Lower leg skin (tissue), 3 donors: ENCODE measurements around the gene MISP.

Experiments used
- POLR2A ChIP-seq, 2 donors: fragments of 450-650 bp; IDR thresholded peaks; one replicate each; pipeline ENCODE4 v1.6.1; 2016 to 2017; ENCODE audit warnings: antibody characterized with exemption in 2 of 2, mild to moderate bottlenecking in 1 of 2, moderate library complexity in 1 of 2
- TF ChIP-seq, protein P1 (sequence below), 3 donors: fragments of 450-650 bp; IDR thresholded peaks; one replicate each; pipeline ENCODE4 v1.5.1; 2016; ENCODE audit warnings: antibody characterized with exemption in 3 of 3, mild to moderate bottlenecking in 3 of 3, moderate library complexity in 2 of 3

GRCh38 chr19:746956-747355 lies 4.0 kb upstream of the MISP start:
- TF ChIP-seq, protein P1, sequence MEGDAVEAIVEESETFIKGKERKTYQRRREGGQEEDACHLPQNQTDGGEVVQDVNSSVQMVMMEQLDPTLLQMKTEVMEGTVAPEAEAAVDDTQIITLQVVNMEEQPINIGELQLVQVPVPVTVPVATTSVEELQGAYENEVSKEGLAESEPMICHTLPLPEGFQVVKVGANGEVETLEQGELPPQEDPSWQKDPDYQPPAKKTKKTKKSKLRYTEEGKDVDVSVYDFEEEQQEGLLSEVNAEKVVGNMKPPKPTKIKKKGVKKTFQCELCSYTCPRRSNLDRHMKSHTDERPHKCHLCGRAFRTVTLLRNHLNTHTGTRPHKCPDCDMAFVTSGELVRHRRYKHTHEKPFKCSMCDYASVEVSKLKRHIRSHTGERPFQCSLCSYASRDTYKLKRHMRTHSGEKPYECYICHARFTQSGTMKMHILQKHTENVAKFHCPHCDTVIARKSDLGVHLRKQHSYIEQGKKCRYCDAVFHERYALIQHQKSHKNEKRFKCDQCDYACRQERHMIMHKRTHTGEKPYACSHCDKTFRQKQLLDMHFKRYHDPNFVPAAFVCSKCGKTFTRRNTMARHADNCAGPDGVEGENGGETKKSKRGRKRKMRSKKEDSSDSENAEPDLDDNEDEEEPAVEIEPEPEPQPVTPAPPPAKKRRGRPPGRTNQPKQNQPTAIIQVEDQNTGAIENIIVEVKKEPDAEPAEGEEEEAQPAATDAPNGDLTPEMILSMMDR (IDR thresholded peaks at IDR 0.05) = no peak
- TF ChIP-seq POLR2A (IDR thresholded peaks at IDR 0.05) = no peak
